ENCODE results near the gene OARD1. TPM values are rescaled to one million over a fixed set of nuclear protein-coding genes. Genes with fewer than 3 reads are reported as not detected.
A peak's percentile ranks its signal among the peaks of the same experiment; 100 is the strongest.

Gene OARD1
- polyA plus RNA-seq, 1 experiment: 3.4 TPM

DNA sequence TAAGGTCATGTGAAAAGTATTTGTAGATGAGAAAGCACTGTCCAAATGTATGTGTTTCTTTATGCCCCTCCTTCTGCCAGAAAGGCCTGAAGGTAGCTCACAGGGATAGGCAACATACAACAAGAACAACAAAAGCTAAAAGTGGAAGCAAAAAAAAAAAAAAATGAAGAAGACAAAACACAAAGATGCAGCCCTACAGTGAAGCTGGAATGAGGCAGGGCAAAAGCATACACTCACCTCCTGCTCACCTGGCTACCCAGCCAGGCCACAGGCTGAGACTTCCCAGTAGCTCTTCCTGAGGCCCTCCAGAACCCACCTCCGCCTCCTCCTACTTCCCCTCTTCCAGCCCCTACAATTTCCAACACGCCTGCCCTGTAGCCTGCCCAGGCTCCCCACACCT lies 35.6 kb downstream of the OARD1 start:
- Histone ChIP-seq H3K4me3 (ENCODE audit: low read depth, low read length) (no peak overlapping the region), H3K36me3 (ENCODE audit: control insufficient read depth, insufficient read depth, low read length) (no peaks in the 10 kb centered on the region), H3K27me3 (ENCODE audit: control insufficient read depth, insufficient read depth, low read length) (peaks cover 3% of the 10 kb centered on the region; the same call in 1 of the 2 replicates)
- ChIA-PET POLR2A (no interaction called here), CTCF (interaction anchor here (0.8 to 2.5 kb wide), 6 partner anchors 9 to 143 kb away, joined by 3 to 15 read pairs (median 6); no protein-coding TSS in a partner anchor)
- DNase-seq (ENCODE audit: low read depth): no peak
- TF ChIP-seq, protein P1, sequence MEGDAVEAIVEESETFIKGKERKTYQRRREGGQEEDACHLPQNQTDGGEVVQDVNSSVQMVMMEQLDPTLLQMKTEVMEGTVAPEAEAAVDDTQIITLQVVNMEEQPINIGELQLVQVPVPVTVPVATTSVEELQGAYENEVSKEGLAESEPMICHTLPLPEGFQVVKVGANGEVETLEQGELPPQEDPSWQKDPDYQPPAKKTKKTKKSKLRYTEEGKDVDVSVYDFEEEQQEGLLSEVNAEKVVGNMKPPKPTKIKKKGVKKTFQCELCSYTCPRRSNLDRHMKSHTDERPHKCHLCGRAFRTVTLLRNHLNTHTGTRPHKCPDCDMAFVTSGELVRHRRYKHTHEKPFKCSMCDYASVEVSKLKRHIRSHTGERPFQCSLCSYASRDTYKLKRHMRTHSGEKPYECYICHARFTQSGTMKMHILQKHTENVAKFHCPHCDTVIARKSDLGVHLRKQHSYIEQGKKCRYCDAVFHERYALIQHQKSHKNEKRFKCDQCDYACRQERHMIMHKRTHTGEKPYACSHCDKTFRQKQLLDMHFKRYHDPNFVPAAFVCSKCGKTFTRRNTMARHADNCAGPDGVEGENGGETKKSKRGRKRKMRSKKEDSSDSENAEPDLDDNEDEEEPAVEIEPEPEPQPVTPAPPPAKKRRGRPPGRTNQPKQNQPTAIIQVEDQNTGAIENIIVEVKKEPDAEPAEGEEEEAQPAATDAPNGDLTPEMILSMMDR (IDR thresholded peaks at IDR 0.05; ENCODE audit: insufficient read depth, low read depth, low read length): no peak

DNA sequence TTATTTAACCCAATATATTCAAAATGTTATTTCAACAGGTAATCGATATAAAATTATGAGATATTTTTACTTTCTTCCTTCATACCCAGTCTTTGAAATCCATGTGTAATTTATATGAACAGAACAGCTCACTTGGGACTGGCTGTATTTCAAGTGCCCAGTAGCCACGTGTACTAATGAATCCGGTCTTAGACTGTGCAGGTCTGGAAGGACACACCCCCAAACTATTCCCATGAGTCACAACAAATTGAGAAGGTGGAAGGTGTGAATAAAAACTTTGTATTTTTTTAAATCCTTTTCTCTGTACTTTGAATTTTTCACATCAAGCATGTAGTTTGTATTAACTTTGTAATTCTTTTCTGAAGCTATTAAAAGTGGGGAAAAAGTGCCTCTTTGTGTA lies 36.0 kb downstream of the OARD1 start:
- ChIA-PET POLR2A (no interaction called here), CTCF (interaction anchor here (0.8 to 2.5 kb wide), 4 partner anchors 8 to 142 kb away, joined by 3 to 15 read pairs (median 6); no protein-coding TSS in a partner anchor)
- no peak overlapping the region for H3K4me3 ChIP-seq (ENCODE audit: low read depth, low read length)
- TF ChIP-seq, protein P1 (IDR thresholded peaks at IDR 0.05; ENCODE audit: insufficient read depth, low read depth, low read length): no peak
- H3K36me3 ChIP-seq (ENCODE audit: control insufficient read depth, insufficient read depth, low read length): no peaks in the 10 kb centered on the region
- peaks cover 4% of the 10 kb centered on the region; the same call in 1 of the 2 replicates for H3K27me3 ChIP-seq (ENCODE audit: control insufficient read depth, insufficient read depth, low read length)
- DNase-seq (ENCODE audit: low read depth): no peak

DNA sequence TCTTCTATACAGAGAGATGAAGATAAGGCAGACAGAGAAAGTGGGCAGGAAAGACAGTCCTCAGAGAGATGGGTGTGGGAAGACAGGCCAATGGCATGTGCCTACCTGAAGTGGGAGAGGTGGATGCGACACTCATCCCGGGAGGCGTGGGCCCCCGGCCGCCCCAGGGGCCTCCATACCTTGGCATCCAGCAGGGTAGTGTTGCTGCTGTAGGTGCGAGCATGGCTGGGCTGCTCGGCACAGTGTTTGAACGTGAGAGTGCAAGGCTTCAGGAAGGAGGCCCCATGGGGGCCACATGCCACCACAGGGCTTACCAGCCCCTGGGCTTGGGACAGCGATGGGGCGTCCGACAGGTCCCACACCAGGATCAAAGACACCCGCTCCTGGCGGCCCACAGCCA lies 38.4 kb downstream of the OARD1 start:
- H3K4me3 ChIP-seq (ENCODE audit: low read depth, low read length): no peak overlapping the region
- H3K36me3 ChIP-seq (ENCODE audit: control insufficient read depth, insufficient read depth, low read length): no peaks in the 10 kb centered on the region
- ChIA-PET POLR2A (no interaction called here), CTCF (no interaction called here)
- DNase-seq (ENCODE audit: low read depth): no peak
- TF ChIP-seq, protein P1 (IDR thresholded peaks at IDR 0.05; ENCODE audit: insufficient read depth, low read depth, low read length): no peak
- peaks cover 5% of the 10 kb centered on the region for H3K27me3 ChIP-seq (ENCODE audit: control insufficient read depth, insufficient read depth, low read length)

DNA sequence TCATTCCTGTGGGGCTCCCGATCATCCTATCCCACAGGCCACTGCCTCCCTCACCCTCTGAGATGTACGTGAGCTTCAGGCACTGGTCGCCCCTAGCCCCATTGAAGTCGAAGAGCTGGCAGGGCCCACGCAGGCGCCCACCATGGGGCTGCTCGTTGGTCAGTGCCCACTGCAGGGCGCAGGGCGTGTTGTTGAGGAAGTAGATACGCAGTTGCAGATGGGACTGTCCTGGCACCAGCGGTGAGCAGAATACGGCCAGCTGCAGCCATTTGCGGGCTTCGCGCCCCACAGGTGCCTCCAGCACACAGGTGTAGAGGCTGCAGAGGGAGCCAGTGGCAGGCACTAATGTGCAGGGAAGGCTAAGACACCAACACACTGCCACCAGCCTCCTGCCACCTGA lies 39.3 kb downstream of the OARD1 start:
- ChIA-PET CTCF (interaction anchor here (0.6 to 0.8 kb wide), 2 partner anchors 9 to 642 kb away, joined by 3 read pairs; no protein-coding TSS in a partner anchor), POLR2A (no interaction called here)
- TF ChIP-seq, protein P1 (IDR thresholded peaks at IDR 0.05; ENCODE audit: insufficient read depth, low read depth, low read length): no peak
- no peaks in the 10 kb centered on the region for H3K36me3 ChIP-seq (ENCODE audit: control insufficient read depth, insufficient read depth, low read length)
- no peak overlapping the region for H3K4me3 ChIP-seq (ENCODE audit: low read depth, low read length)
- DNase-seq (ENCODE audit: low read depth): no peak
- H3K27me3 ChIP-seq (ENCODE audit: control insufficient read depth, insufficient read depth, low read length): peaks cover 5% of the 10 kb centered on the region

DNA sequence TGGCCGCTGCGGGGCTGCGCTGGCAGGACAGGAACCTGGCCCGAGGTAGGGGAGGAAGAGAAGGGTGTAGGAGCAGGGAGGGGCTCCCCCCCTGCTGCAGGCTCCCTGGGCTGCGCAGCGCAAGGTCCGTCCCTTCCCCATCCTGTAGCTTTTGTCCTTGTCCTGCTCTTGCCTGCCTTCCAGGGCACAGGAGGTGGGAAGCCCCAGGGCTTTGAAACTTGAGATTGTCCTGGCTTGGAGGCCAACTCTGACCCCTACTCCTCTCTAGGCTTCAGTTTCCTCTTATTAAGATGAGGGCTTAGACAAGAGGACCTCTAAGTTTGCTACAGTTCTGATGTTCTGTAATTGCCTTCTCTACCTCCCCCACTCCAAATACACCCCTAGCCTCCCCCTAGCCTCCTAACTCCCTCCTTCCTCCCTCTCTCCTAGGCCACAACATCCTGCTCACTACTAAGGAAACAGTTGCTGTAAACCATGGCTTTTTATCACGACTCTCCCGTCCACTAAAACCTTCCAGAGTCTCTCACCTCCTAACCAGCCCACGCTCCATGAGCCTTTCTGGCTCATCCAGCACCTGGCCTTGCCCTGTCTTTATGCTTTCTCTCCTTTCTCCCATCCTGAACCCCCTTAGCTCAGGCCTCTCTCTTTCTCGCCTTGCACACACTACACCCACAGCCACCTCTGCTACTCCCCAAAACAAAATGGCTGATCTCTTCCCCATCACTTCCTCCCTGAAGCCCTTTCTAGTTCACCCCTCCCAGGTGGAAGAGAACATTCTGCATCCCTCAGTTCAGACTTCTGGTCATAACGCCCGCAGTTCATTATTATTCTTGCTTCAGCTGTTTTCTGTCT lies 43.4 kb downstream of the OARD1 start:
- Histone ChIP-seq H3K36me3 (ENCODE audit: control insufficient read depth, insufficient read depth, low read length) (no peaks in the 10 kb centered on the region), H3K27me3 (ENCODE audit: control insufficient read depth, insufficient read depth, low read length) (peaks cover 2% of the 10 kb centered on the region; the same call in 1 of the 2 replicates), H3K4me3 (ENCODE audit: low read depth, low read length) (peak overlapping the region; percentile 30)
- ChIA-PET POLR2A (no interaction called here), CTCF (interaction anchor here (0.7 to 11.0 kb wide), 43 partner anchors 8 to 1694 kb away, joined by 3 to 184 read pairs (median 4); partner anchors contain the start of genes TSPO2 and UNC5CL)
- TF ChIP-seq, protein P1 (IDR thresholded peaks at IDR 0.05; ENCODE audit: insufficient read depth, low read depth, low read length): no peak
- no peak for DNase-seq (ENCODE audit: low read depth)

Measured in BJ (cell line).